ENCODE results near the gene PHF10. TPM values are rescaled to one million over a fixed set of nuclear protein-coding genes. Genes with fewer than 3 reads are reported as not detected.

The PHF10 gene
- 22.1 and 23.2 TPM in 2 replicates for total RNA-seq (2014; rRNA removed; shearing (Covaris generic))

GRCh38 chr6:169724494-169725124 lies at the start of gene PHF10:
Gene PHF10, minus strand, starts transcription at chr6:169724500. Its CDS starts 569 bp downstream, at chr6:169723931.

GRCh38 chr6:169751242-169752073 lies 27.2 kb upstream of the PHF10 start, which contains the start of the genes DYNLT2 and ERMARD:
Gene DYNLT2, minus strand, starts transcription at chr6:169751572. Its CDS starts 114 bp downstream, at chr6:169751458.
Gene ERMARD, plus strand, starts transcription at chr6:169751622. Its CDS starts 36 bp downstream, at chr6:169751658.

DNA sequence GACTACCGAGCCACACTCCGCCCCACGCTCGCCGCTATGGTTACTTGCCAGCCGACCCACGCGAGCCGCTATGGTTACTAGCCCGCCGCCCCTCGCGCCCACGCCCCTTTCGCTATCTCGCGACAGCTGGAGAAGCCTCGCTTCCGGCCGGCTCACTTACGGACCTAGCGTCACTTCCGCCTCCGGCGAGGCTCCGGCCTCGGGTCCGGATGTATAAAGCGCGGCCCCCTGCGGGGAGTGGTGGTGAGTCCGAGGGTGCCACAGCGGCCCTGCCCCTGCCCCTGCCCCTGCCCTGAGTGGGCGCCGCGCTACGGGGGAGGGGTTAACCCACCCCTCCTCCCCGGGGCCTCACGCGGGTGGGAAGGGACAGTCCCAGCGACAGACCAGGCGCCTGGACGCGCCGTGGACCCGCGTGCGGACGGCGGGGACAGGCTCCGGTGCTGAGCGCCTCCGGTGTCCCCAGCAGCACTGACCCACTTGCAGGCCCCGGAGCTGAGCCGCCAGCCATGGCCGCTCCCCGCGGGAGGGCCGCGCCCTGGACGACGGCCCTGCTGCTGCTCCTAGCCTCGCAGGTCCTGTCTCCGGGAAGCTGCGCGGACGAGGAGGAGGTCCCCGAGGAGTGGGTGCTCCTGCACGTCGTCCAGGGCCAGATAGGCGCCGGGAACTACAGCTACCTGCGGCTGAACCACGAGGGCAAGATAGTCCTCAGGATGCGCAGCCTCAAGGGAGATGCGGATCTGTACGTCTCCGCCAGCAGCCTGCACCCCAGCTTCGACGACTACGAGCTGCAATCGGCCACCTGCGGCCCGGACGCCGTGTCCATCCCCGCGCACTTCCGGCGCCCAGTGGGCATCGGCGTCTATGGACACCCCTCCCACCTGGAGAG lies 22.1 kb downstream of the PHF10 start, which contains the start of the genes C6orf120 and WDR27:
TSS of gene C6orf120 (plus strand) at position 173 of the 886 bp plus-strand sequence. CDS start at position 507, 334 bp downstream.
TSS of gene WDR27 (minus strand) at position 76 of the 886 bp plus-strand sequence. CDS start 13,024 bp downstream, outside the sequence.

Other genes with a start within 250 kb of the PHF10 start
- 37.1 and 46.4 TPM in 2 replicates for gene WDR27, start 22.5 kb downstream of the PHF10 start, total RNA-seq (2014; rRNA removed; shearing (Covaris generic))
- gene C6orf120, start 22.4 kb downstream of the PHF10 start, total RNA-seq (2014; rRNA removed; shearing (Covaris generic)): 28.8 and 31.5 TPM in 2 replicates
- gene DYNLT2, start 27.1 kb upstream of the PHF10 start, total RNA-seq (2014; rRNA removed; shearing (Covaris generic)): 1.5 and 1.6 TPM in 2 replicates
- gene ERMARD, start 27.1 kb upstream of the PHF10 start, total RNA-seq (2014; rRNA removed; shearing (Covaris generic)): 14.6 and 22.5 TPM in 2 replicates

All from A375 (cell line).